ENCODE results near the gene SFXN4. TPM values are rescaled to one million over a fixed set of nuclear protein-coding genes. Genes with fewer than 3 reads are reported as not detected.

SFXN4 gene
- total RNA-seq, 1 donor from 2014 or later, result 21.9 TPM

GRCh38 chr10:119205894-119206602 is 40.5 kb upstream of the SFXN4 start:
- no peak for DNase-seq (ENCODE audit: low read depth)
- TF ChIP-seq CTCF (IDR thresholded peaks at IDR 0.05; ENCODE audit: insufficient read depth, low read length, poor library complexity, severe bottlenecking), result no peak
- Histone ChIP-seq H3K4me3 (ENCODE audit: low read depth, low read length) (peak overlapping the region; percentile 57), H3K27me3 (ENCODE audit: control insufficient read depth, insufficient read depth, low read length) (no peaks in the 10 kb centered on the region), H3K36me3 (ENCODE audit: control insufficient read depth, insufficient read depth, low read length) (no peaks in the 10 kb centered on the region)

- Histone ChIP-seq H3K27me3 (ENCODE audit: control insufficient read depth, insufficient read depth, low read length) (peaks cover 3% of the 10 kb centered on the region), H3K4me3 (ENCODE audit: low read depth, low read length) (no peak overlapping the region), H3K36me3 (ENCODE audit: control insufficient read depth, insufficient read depth, low read length) (no peaks in the 10 kb centered on the region)
- DNase-seq (ENCODE audit: low read depth), result no peak
- TF ChIP-seq CTCF (IDR thresholded peaks at IDR 0.05; ENCODE audit: insufficient read depth, low read length, poor library complexity, severe bottlenecking), result no peak
Observed at GRCh38 chr10:119203006-119203405, 37.5 kb upstream of the SFXN4 start.

GRCh38 chr10:119201233-119201632 is 35.7 kb upstream of the SFXN4 start:
- Histone ChIP-seq H3K36me3 (ENCODE audit: control insufficient read depth, insufficient read depth, low read length) (no peaks in the 10 kb centered on the region), H3K27me3 (ENCODE audit: control insufficient read depth, insufficient read depth, low read length) (peaks cover 3% of the 10 kb centered on the region), H3K4me3 (ENCODE audit: low read depth, low read length) (no peak overlapping the region)
- no peak for TF ChIP-seq CTCF (IDR thresholded peaks at IDR 0.05; ENCODE audit: insufficient read depth, low read length, poor library complexity, severe bottlenecking)
- DNase-seq (ENCODE audit: low read depth), result no peak

- no peak overlapping the region for H3K4me3 ChIP-seq (ENCODE audit: low read depth, low read length)
- TF ChIP-seq CTCF (IDR thresholded peaks at IDR 0.05; ENCODE audit: insufficient read depth, low read length, poor library complexity, severe bottlenecking), result peak; percentile 84
- DNase-seq (ENCODE audit: low read depth), result no peak
- H3K27me3 ChIP-seq (ENCODE audit: control insufficient read depth, insufficient read depth, low read length), result peaks cover 3% of the 10 kb centered on the region
- no peaks in the 10 kb centered on the region for H3K36me3 ChIP-seq (ENCODE audit: control insufficient read depth, insufficient read depth, low read length)
Observed at GRCh38 chr10:119199231-119199992, 33.9 kb upstream of the SFXN4 start.

GRCh38 chr10:119198438-119198837 is 32.9 kb upstream of the SFXN4 start:
- TF ChIP-seq CTCF (IDR thresholded peaks at IDR 0.05; ENCODE audit: insufficient read depth, low read length, poor library complexity, severe bottlenecking), result peak; percentile 38
- Histone ChIP-seq H3K36me3 (ENCODE audit: control insufficient read depth, insufficient read depth, low read length) (no peaks in the 10 kb centered on the region), H3K4me3 (ENCODE audit: low read depth, low read length) (no peak overlapping the region), H3K27me3 (ENCODE audit: control insufficient read depth, insufficient read depth, low read length) (peaks cover 3% of the 10 kb centered on the region)
- no peak for DNase-seq (ENCODE audit: low read depth)
